Endothelial cell (in vitro differentiated cells): ENCODE data around the gene TRPM3. TPM values are rescaled to one million over a fixed set of nuclear protein-coding genes. Genes with fewer than 3 reads are reported as not detected.
A peak's percentile ranks its signal among the peaks of the same experiment; 100 is the strongest.

Source experiments
- DNase-seq: peaks from one replicate; pipeline ENCODE4 v3.0.0; 2021; ENCODE audit warnings: low spot score
- H3K27ac Mint-ChIP-seq: one replicate; pipeline ENCODE4 v1.8.0; 2021; ENCODE audit warnings: mixed read lengths, inconsistent platforms; ENCODE audit not compliant: unreplicated experiment
- H3K27me3 Mint-ChIP-seq: one replicate; pipeline ENCODE4 v1.8.0; 2021; ENCODE audit warnings: mild to moderate bottlenecking, moderate library complexity, mixed read lengths, inconsistent platforms; ENCODE audit not compliant: unreplicated experiment
- H3K36me3 Mint-ChIP-seq: one replicate; pipeline ENCODE4 v1.8.0; 2021; ENCODE audit warnings: mild to moderate bottlenecking, low read depth, mixed read lengths, inconsistent platforms; ENCODE audit not compliant: unreplicated experiment
- H3K4me1 Mint-ChIP-seq: one replicate; pipeline ENCODE4 v1.8.0; 2021; ENCODE audit warnings: mild to moderate bottlenecking, mixed read lengths, inconsistent platforms; ENCODE audit not compliant: unreplicated experiment
- H3K4me3 Mint-ChIP-seq: one replicate; pipeline ENCODE4 v1.8.0; 2021; ENCODE audit warnings: mild to moderate bottlenecking, mixed read lengths, inconsistent platforms; ENCODE audit not compliant: unreplicated experiment
- H3K9me3 Mint-ChIP-seq: one replicate; pipeline ENCODE4 v1.8.0; 2021; ENCODE audit warnings: mixed read lengths, inconsistent platforms; ENCODE audit not compliant: unreplicated experiment
- total RNA-seq: library from RNA; stranded (reverse); fragmentation: NEBNext Ultra II Directional; extraction: Animal tissue kit (Norgen Biotek cat#: 25700); gene quantifications from one replicate; pipeline ENCODE4 v1.2.1, GENCODE V29; 2021; ENCODE audit not compliant: unreplicated experiment
- TF ChIP-seq, protein P1 (sequence below): fragments of 200-600 bp; sonication (generic); IDR thresholded peaks from one replicate; pipeline ENCODE4 v1.5.0; 2021; ENCODE audit warnings: antibody characterized with exemption; ENCODE audit not compliant: unreplicated experiment

TRPM3 gene
- total RNA-seq, 1 donor from 2014 or later, result 0.54 TPM

DNA sequence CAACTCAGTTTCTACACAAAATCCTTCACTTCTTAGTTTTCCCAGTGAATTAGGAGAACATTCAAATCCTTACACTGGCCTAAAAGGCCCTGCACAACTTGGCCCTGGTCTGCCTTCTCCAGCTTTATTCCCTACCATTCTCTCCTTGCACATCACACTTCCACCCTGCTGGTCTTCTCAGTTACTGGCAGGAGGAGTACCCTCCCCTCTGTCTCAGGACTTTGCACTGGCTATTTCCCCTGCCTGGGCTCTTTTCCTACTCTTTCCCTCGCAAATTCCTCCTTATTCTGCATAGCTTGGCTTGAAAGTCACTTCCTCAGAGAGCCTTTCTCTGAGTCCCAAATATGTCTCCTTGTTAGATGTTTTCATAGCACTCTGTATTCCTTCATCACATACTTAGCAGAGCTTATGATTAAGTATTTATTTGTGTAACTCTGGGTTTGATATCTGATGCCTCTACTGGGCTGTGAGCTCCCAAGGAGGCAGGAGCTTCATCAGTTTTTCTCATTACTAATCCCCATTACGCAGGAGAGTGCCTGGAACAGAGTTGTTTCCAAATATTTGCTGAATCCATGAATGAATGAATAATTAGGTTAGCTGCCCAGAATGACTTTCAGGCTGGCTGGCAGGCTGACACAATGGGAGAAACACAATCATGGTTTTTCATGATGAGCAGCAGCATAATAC is 547.1 kb downstream of the TRPM3 start:
- Mint-ChIP-seq H3K27me3 (peaks cover 2% of the 10 kb centered on the region), H3K27ac (peak overlapping the region; percentile 10)
- DNase-seq, result no peak

DNA sequence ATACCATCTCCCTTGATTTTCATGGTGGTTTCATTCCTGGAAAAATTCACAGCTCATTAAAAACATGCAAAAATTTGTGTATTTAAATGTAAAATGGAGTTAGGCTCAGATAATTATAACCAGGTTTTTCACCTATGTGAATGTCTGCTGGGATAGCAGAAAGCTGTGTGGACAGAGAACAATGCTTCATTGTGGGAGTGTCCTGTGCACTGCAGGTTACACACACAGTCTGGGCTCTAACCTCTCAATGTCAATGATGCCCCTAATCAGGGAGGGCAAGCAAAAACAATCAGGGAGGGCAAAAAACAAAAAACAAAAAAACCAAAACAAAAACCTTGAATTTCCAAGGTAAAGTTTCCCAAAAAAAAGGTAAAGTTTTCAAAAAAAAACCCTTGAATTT is 548.1 kb downstream of the TRPM3 start:
- Mint-ChIP-seq H3K4me1 (peaks cover 8% of the 10 kb centered on the region), H3K27me3 (peaks cover 2% of the 10 kb centered on the region), H3K9me3 (no peaks in the 10 kb centered on the region), H3K4me3 (no peak overlapping the region), H3K36me3 (no peaks in the 10 kb centered on the region), H3K27ac (no peak overlapping the region)
- DNase-seq, result no peak
- TF ChIP-seq, protein P1, sequence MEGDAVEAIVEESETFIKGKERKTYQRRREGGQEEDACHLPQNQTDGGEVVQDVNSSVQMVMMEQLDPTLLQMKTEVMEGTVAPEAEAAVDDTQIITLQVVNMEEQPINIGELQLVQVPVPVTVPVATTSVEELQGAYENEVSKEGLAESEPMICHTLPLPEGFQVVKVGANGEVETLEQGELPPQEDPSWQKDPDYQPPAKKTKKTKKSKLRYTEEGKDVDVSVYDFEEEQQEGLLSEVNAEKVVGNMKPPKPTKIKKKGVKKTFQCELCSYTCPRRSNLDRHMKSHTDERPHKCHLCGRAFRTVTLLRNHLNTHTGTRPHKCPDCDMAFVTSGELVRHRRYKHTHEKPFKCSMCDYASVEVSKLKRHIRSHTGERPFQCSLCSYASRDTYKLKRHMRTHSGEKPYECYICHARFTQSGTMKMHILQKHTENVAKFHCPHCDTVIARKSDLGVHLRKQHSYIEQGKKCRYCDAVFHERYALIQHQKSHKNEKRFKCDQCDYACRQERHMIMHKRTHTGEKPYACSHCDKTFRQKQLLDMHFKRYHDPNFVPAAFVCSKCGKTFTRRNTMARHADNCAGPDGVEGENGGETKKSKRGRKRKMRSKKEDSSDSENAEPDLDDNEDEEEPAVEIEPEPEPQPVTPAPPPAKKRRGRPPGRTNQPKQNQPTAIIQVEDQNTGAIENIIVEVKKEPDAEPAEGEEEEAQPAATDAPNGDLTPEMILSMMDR, result no peak

More for the DNA sequence above, 547.1 kb downstream of the TRPM3 start:
- TF ChIP-seq, protein P1, result no peak
- H3K4me3 Mint-ChIP-seq, result no peak overlapping the region
- H3K4me1 Mint-ChIP-seq, result peaks cover 8% of the 10 kb centered on the region
- H3K9me3 Mint-ChIP-seq, result no peaks in the 10 kb centered on the region
- H3K36me3 Mint-ChIP-seq, result no peaks in the 10 kb centered on the region

DNA sequence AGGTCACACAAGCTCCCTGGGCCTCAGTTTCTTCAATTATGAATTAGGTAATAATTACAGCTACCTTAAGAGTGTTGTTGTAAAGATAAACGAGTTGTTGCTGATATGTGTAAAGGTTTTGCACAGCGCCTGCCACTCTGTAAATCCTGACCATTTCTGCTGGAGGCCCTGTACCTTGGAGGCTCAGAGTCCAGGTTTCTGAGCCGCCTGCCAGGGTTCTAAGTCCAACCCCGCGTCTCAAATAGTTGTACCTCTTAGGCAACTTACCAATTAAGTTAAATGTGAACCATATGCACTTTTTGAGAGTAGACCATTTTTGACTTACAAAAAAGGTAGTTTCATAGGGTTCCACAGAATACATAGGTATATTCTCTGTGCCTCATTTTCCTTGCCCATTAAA is 550.2 kb downstream of the TRPM3 start:
- no peak overlapping the region for H3K4me3 Mint-ChIP-seq
- H3K27ac Mint-ChIP-seq, result no peak overlapping the region
- H3K9me3 Mint-ChIP-seq, result no peaks in the 10 kb centered on the region
- peaks cover 8% of the 10 kb centered on the region for H3K4me1 Mint-ChIP-seq
- TF ChIP-seq, protein P1, result no peak
- H3K36me3 Mint-ChIP-seq, result no peaks in the 10 kb centered on the region
- DNase-seq, result no peak
- H3K27me3 Mint-ChIP-seq, result peaks cover 2% of the 10 kb centered on the region

DNA sequence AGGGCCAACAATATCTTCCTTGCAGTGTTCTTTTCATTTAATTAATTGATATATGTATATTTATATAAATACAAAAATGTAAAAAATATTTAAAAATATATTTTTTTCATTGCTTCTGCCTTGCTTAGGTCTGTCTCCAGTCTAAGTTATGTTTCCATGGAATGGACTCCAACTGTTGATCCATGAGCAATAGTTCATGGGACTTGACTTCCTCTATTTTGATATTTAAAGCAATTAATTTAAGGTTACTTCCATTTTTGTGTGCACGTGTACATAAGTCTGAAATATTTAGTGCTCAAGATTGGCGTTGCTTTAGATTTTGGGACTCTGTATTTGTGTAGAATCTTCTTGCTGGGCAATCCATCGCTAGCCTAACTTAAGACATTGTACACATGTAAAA is 551.6 kb downstream of the TRPM3 start:
- Mint-ChIP-seq H3K4me1 (peaks cover 8% of the 10 kb centered on the region), H3K36me3 (no peaks in the 10 kb centered on the region), H3K27me3 (peaks cover 2% of the 10 kb centered on the region), H3K9me3 (no peaks in the 10 kb centered on the region), H3K4me3 (no peak overlapping the region), H3K27ac (no peak overlapping the region)
- TF ChIP-seq, protein P1, result no peak
- DNase-seq, result no peak

DNA sequence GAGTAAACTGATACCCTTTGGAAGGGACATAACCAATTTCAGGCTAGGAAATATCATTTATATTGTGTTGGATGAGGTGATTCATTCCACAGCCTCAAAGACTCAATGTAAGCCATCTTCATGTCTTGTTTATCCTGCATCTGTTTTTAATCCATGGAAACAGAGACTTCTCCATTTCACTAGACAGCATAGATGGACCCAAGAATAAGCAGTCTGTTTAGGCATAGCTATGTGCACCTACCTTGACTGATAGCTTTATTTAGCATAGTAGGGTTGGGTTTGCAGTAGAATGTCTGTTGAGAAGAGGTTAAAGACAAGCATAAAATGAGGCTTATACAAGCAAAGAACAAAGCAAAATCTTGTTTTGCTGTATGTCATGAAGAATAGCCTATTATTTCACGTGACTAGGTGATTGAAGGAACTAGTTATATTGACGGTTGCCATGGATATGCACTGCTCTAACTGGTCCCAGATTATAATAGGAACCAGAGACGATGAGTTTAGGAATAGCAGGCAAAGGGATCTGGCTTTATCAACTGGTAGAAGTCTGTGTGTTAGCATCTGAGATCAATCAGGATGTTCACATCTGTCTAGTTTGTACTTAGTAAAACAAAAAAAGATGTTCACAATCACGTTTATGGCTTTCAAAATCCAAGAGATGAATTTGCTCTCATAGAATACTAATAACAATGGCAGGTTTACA is 552.2 kb downstream of the TRPM3 start:
- Mint-ChIP-seq H3K4me3 (no peak overlapping the region), H3K36me3 (no peaks in the 10 kb centered on the region)
- TF ChIP-seq, protein P1, result no peak

More for the DNA sequence above, 552.2 kb downstream of the TRPM3 start:
- H3K27me3 Mint-ChIP-seq, result peaks cover 1% of the 10 kb centered on the region
- DNase-seq, result no peak
- H3K27ac Mint-ChIP-seq, result no peak overlapping the region
- no peaks in the 10 kb centered on the region for H3K9me3 Mint-ChIP-seq
- peaks cover 4% of the 10 kb centered on the region for H3K4me1 Mint-ChIP-seq
